GM19023 (cell line): ENCODE data around the gene RTBDN.
A peak's percentile ranks its signal among the peaks of the same experiment; 100 is the strongest.

Experiments used
- ATAC-seq: cut with Tn5 transposase; IDR thresholded peaks from one replicate; pipeline ENCODE4 v1.9.1; 2021; ENCODE audit warnings: mild to moderate bottlenecking, moderate library complexity; ENCODE audit not compliant: unreplicated experiment

The RTBDN gene

GRCh38 chr19:12834566-12834943, at the start of gene RTBDN:
TSS of gene RTBDN (minus strand) at chr19:12834579. CDS start at chr19:12829979, 4,600 bp downstream.
- ATAC-seq = no peak

GRCh38 chr19:12882589-12882988, 48.2 kb upstream of the RTBDN start:
- ATAC-seq = no peak

- peak; percentile 78 for ATAC-seq
Measured at GRCh38 chr19:12881172-12881808, 46.9 kb upstream of the RTBDN start, which contains the start of gene DNASE2. TSS of gene DNASE2 (minus strand) at chr19:12881449. CDS start at chr19:12881375, 74 bp downstream.

GRCh38 chr19:12880551-12881171, 46.3 kb upstream of the RTBDN start:
- ATAC-seq = peak; percentile 32

GRCh38 chr19:12875086-12875485, 40.7 kb upstream of the RTBDN start:
- ATAC-seq = no peak

- no peak for ATAC-seq
Measured at GRCh38 chr19:12873891-12874745, 39.7 kb upstream of the RTBDN start.

- no peak for ATAC-seq
Measured at GRCh38 chr19:12872941-12873890, 38.8 kb upstream of the RTBDN start.

- ATAC-seq = no peak
Measured at GRCh38 chr19:12872255-12872654, 37.9 kb upstream of the RTBDN start.

- no peak for ATAC-seq
Measured at GRCh38 chr19:12871681-12872080, 37.3 kb upstream of the RTBDN start.

- no peak for ATAC-seq
Measured at GRCh38 chr19:12868540-12869112, 34.2 kb upstream of the RTBDN start.

- no peak for ATAC-seq
Measured at GRCh38 chr19:12867120-12868099, 33.0 kb upstream of the RTBDN start.

- ATAC-seq = no peak
Measured at GRCh38 chr19:12866416-12867119, 32.2 kb upstream of the RTBDN start.

- no peak for ATAC-seq
Measured at GRCh38 chr19:12865746-12866415, 31.5 kb upstream of the RTBDN start.

- ATAC-seq = no peak
Measured at GRCh38 chr19:12864721-12865715, 30.6 kb upstream of the RTBDN start.

- no peak for ATAC-seq
Measured at GRCh38 chr19:12864143-12864542, 29.8 kb upstream of the RTBDN start.

GRCh38 chr19:12859546-12859945, 25.2 kb upstream of the RTBDN start:
- no peak for ATAC-seq
